Limb (tissue), 2 donors: ENCODE results near the gene ZBTB46.

Experiments
- DNase-seq, 2 donors: peaks; one replicate each; pipeline ENCODE4 v3.0.0-alpha.2; 2016; ENCODE audit errors: extremely low spot score in 2 of 2

The ZBTB46 gene

DNA sequence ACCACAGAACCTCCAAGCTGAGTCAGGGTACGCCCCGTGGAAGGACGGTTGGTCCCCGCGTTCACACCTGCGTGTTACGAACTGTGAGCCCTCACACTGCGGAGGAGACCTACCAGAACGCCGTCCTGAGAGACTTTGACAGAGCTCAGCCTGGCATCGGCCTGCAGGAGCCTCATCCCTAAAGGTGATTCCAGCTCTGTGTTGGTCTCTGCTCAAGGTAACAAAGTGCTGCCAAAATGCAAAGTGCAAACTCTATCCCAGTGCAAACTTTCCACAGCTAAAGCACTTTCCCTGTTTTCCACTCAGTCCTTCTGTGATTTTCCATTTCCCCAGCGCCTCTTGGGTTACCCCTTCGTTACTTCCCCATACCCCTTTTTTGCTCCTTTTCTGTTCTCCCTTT lies 8.6 kb upstream of the ZBTB46 start:
- DNase-seq: no peak

DNA sequence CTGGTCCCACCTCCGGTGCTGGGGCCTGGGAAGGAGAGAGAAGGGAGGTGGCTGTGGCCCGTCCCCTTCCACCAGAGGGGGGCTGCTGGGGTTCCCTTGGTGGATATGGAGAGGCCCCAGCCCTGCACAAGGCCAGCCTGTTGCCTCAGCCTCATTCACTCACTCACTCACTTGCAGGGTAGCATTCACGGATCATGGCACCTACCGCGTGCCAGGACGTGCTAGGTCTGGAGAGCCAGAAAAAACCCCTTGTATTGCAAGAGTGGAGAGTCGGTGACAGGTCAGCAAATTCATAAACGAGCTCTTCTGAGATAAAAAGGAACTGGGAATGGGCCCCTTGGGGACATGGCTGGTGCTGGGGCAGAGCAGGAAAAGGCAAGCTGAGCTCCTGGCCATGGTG lies 6.4 kb upstream of the ZBTB46 start:
- no peak for DNase-seq

DNA sequence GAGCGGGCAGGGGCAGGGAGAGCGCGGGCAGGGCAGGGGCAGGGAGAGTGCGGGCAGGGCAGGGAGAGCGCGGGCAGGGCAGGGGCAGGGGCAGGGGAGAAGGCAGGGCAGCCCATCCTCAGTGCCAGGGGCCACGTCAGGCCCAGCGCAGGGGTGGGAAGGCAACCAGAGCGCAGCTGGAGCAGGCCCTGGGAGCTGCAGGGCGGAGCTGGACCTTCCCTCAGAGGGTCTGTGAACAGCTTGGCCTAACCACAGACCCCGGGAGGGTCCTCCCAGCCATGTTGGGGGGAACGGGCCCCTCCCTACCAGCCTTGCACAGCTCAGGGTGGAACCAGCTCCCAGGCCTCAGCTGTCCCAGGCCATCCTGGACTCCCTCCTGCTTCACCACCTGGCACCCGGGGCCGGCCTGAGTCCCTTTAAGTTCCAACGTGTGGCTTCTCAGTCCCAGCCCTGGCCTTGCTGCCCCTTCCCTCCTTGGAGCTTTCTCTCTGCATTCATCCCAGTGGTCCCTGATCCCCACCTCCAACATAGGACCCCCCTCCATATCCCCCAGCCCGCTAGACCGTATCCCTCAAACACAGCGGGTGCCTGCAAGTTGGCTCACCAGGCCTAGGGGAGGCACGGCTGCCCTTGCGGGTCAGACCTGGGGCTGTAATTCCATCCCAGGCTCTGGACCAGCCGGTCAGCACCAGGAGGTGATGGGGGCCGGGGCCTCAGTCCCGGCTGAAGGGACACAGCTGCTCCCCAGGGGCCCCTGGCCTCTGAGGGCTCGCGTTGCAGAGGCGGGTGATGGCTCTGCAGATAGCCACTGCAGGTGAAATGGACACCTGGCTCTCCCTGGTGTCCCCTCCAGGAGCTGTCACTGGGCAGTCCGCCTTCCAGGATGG lies 5.6 kb upstream of the ZBTB46 start:
- DNase-seq: no peak

DNA sequence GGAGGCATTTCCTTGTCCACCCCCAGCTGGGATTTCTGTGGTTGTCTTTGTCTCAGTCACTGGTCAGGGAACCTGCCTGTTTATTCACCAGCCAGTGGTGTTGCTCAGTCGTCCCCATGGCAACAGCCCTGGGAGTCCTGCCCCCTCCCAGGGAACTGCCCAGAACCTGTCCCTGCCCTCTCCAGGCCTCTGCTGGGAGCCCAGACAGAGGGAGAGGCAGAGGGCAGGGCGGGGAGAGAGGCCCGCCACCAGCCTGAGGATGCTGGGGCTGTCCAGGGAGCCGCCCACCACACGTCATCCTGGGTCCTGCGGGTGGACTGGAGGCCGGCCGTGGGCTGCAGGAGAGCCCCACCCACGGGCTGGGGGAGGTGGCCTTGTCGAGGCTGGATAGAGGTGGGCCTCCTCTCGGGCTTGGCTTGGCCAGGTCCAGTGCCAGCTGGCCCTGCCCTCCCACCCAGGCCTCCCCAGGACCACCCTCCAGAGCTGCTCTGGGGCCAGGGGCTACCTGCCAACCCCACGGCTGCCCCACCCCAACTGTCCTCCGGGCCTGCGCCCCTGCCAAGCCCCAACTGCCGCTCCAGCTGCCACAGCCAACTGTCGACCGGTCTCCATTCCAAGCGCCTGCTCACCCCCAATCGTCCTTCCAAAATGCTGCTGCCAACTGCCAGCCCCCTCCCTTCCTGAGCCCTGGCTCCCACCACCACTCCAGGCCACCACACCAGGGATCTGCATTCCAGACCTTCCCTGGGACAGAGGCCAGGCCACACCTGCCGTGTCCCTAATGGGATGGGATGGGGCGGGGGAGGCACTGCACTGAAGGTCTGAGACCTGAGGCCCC lies 4.2 kb upstream of the ZBTB46 start:
- DNase-seq: peak; percentile 86 to 91

DNA sequence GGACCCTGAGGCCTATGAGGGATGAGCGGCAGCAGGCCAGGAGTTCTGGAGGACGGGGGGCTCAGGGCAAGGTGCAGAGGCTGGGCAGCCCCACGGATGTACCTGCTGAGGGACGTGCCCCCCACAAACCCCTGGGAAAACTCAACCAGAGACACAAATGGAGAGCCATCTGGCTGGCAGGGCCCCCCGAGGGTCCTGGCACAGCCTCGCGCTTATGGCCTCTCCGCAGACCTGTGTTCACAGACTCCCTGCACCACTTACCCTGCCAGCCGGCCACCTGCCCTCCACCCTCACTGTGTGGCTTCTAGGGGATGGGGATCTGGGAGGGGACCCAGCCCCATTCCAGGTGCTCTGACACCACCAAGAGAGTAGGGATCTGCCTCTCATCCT lies 3.4 kb upstream of the ZBTB46 start:
- DNase-seq: no peak

DNA sequence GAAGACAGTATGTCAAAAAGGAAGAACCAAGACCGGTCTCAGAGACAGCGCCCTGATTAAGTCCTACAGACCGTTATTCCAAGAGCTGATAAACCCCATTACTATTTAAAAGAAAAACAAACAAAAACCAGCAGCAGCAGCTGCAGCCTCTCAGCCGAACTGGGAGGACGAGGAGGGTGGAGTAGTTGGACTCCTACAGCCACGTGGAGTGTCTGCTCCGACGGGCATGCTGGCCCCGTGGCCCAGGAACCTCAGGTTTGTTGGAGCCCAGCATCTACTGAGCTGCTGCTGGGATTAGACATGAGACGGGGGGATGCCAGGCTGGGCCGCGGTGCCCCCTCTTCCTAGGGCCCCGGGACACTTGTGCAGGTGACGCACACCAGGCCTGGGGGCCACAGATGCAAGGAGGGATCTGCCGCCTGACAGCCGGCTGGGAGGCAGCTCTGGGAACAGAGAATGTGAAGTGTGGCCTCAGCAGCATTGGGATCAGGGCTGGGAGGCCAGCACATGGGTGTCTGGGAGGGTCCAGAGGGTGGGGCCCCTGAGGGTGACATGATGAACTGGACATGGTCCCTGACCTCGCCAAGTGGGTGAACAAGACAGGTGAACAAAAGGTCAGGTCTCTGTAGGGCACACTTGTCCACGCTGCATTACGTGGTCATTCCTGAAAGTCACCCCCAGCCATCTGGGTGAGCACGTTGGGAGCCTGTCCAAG lies 2.9 kb upstream of the ZBTB46 start:
- no peak for DNase-seq

DNA sequence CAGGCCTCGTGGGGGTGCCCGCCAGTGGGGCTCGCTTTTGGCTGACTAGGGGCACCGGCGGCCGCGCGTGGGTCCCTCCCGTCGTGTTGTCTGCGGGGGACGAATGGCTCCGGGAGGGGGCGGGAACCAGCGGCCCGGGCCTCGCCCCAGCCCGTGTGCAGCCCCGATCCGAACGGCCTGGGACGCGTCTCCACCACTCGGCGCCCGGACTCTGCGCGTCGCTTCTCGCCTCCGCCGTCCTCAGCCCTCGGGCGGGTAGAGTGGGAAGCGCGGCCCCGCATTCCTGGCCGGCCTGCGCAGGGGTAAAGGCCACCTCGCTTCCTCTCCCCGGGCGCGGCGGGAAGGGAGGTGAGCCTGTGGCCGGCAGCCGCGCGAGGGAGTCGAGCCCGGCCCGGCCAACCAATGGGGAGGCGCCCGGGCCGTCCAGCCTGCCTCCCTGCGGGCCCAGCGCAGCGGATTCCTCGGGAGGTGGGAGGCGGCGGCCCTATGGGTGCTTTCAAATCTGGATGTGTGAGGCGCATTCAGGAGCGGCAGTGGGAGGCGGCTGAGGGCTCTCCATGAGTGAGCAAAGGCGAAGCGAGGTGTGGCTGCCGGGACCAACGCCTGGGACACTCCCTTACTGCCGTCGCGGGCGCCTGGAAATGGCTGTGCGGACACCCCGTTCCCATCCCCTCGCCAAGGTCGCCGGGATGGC lies 1.1 kb upstream of the ZBTB46 start:
- DNase-seq: no peak

DNA sequence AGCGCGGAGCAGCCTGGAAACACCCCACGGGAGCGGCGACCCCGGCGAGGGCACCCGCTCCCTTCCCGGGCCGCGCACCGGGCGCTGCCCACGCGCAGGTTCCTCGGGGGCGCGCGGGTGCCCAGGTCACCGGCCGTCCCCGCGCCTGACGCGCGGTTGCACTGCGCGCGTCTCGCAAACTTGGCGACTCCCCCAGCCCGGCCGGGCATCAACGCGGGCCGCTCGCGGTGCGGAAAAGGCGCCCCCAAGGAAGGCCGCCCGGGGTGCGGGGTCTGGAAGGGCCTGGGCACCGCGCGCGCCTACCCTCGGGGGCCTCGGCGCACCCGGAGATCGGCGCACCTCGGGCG lies 555 bp upstream of the ZBTB46 start:
- no peak for DNase-seq

DNA sequence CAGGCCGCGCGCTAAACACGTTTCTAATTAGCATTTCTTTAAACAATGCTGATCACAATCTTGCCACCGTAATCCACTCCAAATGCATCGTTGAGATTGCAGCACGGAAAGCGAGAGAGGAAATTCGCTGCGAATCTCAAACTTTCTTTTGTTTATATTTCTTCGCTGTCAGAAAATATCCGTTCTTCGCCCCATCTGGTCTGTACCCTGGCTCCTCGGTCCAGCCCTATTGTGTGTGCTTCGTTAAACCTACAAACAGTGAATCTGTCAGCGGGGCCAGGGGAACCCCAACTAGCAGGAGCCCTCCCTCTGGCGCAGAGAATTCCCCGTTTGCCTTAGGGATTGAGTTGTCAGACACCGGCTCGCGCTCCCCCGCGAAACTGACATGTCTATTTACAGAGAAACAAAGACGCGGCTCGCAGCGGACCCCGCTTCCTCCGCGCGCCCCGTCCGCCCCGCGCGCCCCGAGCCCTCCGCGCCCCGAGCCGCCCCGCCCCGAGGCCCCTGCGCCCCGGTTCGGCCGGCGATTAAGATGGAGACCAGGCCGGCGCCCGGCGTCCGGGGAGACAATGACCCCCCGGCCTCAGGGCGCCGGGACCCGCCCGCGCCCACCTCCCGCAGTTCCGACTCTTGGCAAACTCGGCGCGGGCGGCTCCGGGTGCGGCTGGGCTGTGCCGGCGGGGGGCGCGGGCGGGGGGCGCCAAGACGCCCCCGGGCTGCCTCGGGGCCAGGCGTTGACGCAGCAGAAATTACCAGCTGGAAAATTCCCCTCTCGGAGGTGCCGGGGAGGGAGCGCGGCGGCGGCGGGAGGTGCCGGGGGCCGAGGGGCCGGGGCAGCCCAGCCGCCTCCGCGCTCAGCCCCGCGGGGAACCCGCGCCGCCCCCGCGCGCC lies 874 bp downstream of the ZBTB46 start:
- DNase-seq: no peak

DNA sequence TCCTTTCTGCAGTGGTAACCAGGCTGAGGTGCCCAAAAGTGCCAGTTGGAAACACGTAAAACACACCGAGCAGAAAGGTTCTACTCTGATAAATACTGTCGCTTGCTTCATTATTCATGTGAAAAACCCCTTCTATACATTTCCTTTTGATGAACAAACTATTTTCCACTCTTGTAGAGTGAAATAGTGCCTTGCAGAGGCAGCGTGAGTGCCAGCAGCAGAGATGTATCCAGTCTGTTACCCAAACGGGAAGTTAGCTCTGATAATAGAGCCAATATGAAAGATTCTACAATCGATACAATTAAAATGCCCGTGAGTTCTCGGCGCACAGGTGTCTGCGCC lies 1.5 kb downstream of the ZBTB46 start:
- DNase-seq: no peak

DNA sequence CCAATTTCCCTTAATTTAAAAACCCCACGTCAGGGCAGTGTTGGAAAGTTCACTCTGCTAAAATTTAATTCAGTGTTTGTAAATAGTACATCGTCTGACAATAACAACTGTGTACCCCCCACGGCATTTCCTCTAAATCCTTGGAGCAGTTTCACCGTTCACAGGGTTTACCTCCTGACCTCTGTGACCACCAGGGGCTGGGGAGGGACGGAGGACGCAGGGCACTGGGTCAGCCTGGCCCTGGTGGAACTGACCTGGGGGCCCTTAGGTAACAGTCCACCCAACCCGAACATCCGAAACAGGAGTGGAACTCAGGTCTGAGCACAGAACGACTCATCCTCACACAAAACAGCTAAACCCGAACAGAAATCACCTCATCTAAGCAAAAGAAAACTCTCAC lies 2.1 kb downstream of the ZBTB46 start:
- DNase-seq: no peak

DNA sequence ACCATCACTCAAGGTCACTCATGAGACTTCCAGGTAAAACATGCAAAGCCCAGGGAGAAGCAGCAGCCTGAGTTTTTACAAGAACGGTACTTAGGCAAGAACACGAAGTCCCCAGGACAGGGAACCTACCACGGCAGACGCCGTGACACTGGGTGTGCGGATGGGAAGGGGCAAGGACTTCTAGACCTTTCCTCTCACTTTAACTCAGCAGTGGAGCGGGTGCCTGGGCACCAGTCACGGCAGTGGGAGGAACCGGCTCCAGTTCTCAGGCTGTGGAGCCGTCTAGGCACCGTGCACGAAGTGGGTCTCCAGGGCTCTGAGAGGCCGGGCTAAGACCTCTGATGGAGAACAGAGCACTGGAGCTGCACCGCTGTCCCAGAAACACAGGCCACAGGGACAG lies 2.5 kb downstream of the ZBTB46 start:
- no peak for DNase-seq

DNA sequence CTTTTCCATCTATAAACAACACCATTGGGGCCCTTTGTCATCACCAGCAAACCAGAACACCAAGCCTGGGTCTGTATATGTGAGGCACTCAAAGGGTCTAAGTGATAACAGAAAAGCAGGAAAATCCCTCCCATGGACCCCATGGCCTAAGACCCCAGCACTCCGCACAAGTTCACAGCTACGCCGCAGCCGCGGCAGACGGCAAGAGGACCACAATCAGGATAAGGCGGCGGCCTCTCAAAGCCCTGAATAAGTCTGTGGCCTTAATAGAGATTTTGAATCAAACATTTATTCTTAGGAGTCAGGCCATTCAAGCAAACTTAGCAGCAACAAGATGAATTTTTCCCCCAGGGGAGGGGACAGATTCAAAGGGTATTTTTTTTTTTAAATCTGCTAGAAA lies 2.9 kb downstream of the ZBTB46 start:
- no peak for DNase-seq

DNA sequence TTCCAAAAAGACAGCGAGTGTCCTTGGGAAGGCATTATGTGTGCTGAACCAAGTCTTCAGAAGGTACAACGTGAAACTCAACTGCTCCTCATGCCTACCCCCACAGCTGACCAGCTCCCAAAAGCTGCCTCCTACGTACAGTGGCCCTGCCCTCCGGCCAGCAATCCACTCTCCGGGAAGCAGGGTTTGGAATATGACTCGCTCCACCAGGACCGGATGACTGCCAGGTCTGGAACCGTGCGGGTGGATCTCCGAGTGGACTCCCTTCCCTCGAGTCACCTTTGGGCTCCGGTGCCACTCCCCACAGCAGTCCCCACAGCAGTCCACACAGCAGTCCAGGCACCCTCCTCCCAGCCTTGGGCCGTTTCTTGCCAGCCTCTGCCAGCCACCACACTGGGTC lies 4.3 kb downstream of the ZBTB46 start:
- DNase-seq: no peak

DNA sequence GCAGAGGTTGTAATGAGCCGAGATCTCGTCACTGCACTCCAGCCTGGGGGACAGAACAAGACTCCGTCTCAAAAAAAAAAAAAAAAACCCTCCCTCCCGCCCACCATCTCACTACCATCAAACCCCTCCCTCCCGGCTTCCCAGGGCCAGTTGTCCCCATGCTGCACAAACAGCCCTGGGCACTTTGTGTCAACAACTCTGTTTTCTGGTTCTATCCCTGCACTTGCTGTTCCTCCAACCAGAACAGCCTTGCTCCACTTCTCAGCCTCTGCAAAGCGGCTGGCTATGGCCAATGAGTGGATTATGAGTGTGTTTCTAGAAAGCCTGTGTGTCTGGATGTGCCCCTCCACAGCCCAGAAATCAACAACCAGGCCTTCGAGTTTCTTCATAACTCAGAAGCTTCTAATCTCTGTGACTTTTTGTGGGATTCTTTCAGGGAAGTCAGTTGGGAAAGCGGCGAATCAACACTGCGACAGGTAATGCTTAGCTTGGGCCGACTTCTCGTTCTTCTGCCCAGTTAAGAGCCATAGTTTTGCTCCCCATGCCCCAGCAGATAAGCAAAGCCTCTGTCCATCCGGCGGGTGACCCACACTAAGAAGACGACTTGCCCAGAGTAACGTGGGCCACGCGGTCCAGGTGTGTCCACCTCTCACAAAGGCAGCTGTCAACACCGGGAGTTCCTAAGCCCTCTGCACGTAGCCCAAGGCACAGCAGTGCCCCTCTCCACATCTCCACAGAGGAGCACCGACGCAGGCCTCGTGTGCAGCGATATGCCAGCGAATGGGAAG lies 5.5 kb downstream of the ZBTB46 start:
- no peak for DNase-seq

DNA sequence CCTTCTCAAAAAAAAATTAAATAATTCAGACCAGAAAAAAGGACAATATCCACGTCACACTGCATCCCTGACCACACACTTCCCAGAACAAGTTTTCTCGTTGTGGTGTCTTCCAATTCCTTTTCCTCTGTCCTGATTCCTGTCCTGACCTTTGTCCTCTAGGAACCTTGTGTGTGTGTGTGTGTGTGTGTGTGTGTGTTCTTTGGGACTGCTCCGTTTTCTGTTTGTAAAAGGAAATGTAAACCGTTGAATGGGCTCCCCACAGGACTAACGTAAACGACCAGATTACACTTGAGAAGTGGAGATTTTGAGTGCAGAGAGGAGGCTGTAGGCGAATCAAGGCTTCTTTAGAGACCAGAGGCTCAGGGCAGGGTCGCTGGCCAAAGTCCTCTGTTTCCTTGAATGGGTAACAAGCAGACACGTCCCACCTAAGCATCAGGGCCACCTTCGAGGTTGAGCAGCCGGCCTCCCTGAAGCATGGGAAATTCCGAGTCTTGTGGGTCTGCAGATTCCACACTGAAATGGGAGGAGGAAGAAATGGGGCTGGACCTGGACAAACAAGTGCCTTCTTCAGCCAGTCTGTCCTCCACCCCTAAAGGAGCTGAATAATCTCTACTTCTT lies 7.3 kb downstream of the ZBTB46 start:
- no peak for DNase-seq

DNA sequence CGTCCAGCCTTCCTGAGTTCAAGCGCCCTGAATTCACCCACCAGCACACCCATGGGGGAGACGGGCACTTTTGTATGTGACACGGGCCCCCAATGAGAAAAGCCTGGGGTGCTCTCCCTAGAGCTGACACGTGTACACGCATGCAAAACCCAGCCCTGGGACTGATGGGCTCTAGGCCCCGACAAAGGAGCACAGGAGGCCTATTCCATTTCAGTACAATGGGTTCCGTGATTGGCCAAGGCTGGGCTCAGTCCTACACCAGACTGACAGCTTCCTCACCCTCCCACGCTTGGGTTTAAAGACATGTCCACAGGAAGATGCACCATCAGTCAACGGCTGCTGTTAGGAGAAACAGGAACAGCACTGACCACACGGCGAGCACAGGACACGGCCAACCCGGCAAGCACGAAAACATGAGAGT lies 8.8 kb downstream of the ZBTB46 start:
- no peak for DNase-seq

DNA sequence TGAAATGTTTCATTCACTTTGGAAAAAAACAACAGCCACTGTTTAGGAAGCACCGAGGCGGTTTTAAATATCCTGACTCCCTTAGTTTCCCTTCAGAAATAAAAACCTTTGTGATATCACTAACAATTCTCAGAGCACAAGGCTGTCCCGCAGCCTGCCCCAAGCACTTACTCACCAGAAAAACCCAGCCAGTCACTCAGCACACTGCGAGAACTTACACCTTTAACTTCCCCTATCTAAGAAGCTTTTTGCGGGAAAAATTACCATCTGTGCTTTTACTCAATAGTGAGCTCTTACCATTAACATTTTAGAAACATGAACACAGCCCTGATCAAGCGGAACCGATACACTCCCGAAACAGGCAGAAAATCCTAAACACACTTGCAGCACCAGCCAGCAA lies 9.3 kb downstream of the ZBTB46 start:
- no peak for DNase-seq

DNA sequence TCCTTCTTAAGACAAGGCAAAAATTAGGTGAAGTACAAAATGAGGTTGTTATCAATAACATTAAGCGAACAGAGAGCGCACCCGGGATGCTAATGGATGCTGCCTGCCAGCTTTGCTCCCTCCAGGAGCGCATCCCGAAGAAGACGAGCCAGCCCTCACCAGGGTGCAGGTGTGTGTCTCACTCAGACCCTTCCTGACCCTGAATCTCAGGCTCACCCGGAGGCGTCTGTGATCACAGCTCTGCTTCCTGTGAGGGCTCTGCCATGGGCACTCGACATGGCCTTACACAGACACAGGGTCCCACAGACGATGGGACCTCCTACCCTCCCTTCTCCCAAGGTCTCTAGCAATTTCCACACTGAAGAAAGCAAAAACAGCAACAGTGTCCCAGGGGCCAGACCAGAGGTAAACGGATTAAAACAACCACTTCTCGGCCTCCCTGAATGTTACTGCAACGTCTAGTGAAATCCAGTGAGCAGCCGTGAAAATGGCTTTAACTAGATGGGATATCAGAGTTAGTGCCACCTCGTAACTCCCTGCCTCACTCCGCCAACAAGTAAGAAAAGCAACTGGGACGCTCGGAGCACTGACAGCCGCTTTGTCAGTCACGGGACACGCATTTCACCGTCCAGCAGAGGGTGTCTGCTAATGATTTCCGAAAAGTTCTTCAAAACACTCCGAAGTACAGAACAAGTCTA lies 11.7 kb downstream of the ZBTB46 start:
- DNase-seq: no peak
